GM18505 (cell line): Measurements from ENCODE around the gene CGNL1.

Source experiments
- ATAC-seq: cut with Tn5 transposase; IDR thresholded peaks from one replicate; pipeline ENCODE4 v1.9.1; 2021; ENCODE audit not compliant: unreplicated experiment
- POLR2A ChIP-seq: IDR thresholded peaks from 4 replicates; pipeline ENCODE4 v1.6.1; 2011; ENCODE audit warnings: borderline replicate concordance; ENCODE audit not compliant: insufficient read depth, insufficient read length; ENCODE audit errors: extremely low read depth

CGNL1 gene

DNA sequence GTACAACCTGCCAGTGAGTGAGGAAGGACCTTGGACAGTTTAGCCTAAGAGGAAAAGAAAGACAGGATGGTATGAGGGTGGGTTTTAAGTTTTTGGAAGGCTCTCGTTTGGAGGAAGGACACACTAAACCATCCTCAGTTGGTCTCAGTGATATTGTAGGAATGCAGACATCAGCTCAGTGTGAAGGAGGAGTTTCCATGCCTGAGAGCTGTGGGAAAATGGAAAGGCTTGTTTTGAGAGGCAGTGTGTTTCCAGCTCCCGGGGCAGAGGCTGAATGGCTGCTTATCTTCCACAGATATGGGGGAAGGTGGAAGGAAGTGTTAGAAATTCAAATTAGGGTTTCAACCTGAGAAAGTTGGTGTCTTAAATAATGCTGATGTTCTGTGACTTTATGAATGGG lies 125.8 kb downstream of the CGNL1 start:
- TF ChIP-seq POLR2A, result no peak
- no peak for ATAC-seq

DNA sequence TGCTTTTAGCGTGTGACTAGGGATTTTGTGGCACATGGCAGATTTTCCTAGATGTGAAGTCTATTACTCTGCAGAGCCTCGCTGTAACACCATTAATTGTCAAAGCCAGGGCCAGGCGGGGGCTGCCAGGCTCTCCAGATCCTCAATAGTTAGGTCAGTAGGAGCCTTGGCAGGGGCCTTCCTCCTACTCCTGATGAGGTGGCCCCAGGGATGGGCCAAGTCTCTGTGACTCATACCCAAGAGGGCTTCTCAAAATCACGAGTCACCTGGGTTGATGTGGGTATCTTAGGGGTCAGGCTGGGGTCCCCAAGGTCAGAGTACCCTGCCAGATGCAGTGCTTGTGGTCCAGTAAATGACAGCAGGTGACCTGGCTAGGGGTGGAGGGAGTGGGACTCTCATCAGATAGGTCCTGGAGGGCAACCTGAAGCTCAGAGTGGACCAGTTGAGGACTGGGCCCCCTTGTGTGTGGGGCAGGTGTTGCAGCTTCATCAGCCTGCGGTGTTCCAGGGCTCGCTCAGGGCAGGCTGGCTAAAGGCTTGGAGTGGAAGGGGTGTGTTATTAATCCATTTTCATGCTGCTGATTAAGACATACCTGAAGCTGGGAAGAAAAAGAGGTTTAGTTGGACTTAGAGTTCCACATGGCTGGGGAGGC lies 126.9 kb downstream of the CGNL1 start:
- no peak for ATAC-seq
- no peak for TF ChIP-seq POLR2A

DNA sequence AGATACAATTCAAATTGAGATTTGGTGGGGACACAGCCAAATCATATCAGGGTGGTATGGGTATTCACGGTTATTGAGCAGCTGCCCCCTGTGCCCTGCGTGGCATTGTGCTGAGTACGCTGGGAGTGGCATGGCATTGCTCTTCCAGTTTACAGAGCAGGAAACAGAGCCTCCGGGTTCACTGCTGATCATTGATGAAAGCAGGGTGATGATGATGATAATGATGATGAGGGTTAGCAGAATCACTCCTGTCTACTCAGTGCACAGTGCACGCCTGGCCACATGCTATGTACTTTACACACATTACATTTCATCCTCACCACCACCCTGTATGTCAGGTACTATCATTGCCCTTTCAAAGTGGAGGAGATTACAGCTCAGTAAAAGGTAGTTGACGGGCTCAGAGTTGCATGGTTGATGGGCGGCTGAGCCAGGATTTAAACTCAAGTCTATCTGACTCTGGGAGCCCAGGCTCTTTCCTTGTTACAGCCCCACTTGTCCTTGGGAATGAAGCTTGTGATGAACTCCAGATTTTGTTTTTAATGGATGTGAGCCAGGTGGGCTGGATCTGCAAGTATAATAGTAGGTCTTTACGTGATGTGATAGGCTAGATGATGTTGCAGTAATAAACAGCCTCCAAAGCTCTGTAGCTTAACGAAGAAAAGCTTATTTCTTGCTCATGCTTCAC lies 127.8 kb downstream of the CGNL1 start:
- no peak for TF ChIP-seq POLR2A
- ATAC-seq, result no peak

DNA sequence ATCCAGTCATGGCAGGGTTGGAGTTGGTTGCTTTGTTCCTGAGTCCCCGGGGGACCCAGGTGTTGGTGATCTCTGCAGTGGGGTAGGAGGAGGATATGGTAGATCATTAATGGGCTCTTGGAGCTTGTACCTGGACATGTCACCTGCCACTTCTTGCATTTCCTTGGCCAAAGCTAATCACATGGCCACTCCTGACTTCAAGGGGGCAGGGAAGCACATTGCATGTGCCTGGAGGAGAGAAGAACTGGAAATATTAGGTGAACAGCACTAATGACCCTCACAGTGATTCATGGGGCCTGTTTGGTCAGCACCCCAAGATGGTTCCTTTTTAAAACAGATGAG lies 128.3 kb downstream of the CGNL1 start:
- ATAC-seq, result no peak
- no peak for TF ChIP-seq POLR2A

DNA sequence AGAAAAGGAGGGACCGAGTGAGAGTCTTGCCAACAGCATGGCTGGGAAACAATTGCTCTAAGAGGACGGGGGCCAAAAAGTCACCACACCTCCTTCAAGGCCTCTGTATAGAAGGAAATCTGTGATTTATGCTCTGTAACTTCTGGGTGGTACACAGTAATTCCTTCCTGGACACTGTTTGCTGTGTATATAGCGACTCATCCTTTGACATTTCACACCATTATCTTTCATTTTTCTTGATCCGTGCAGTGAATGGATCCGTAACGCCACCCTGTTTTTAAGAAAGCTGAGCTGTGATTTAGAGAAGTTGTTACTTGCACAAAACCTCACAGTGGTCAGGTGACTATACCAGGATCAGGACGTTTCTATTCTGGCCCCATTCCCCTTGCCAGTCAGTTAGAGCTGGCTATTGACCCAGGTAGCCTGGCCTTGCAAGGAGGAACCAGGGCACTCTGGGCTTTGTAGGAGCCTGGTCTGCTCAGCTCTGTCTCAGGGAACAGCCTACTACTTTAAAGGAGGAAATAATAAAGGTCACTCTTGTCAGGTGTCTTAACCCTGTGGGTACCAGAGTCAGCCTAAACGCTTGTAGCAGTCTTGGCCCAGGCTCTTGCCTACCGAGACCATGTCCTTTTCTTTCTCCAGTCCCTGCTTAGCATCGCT lies 128.9 kb downstream of the CGNL1 start:
- no peak for ATAC-seq
- TF ChIP-seq POLR2A, result no peak

DNA sequence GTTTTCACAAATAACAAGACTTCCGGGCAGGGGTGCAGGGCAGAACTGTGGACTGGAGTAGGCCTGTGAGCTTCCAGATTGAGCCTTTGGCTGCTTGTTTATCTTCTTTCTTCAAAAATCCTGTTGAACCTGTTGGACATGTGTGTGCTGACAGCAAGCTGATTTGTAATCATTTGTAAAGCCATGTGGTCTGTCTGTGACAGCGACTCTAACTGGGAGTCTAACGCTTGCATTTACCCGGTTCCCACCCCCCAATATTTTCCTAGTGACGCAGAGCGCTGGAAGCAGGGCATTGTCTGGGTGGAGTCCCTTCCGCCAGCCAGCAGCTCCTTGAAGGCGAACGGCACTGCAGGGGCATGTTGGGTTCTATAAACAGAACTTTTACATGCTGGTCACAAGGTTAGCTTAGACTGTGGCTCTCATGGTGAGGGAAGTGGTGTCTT lies 129.7 kb downstream of the CGNL1 start:
- TF ChIP-seq POLR2A, result no peak
- ATAC-seq, result no peak

DNA sequence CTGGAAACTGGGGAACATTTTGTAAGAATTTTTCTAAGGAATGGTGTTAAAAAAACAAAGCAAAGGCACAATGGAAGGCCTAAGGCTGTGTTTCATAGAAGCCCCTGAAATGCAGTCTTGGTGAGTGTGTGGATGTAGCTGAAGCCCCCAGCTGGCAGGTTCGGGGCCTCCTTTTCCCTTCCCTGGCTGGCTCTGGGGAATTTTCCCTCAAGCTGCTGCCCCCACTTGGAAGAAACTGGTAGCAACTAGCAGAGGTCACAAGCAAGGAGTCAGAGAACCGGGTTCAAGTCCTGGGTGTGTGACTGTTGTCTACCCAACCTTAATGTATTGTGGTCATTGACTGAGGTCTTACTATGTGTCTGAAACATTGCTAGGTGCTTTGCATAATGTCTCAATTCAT lies 130.1 kb downstream of the CGNL1 start:
- TF ChIP-seq POLR2A, result no peak
- ATAC-seq, result no peak

DNA sequence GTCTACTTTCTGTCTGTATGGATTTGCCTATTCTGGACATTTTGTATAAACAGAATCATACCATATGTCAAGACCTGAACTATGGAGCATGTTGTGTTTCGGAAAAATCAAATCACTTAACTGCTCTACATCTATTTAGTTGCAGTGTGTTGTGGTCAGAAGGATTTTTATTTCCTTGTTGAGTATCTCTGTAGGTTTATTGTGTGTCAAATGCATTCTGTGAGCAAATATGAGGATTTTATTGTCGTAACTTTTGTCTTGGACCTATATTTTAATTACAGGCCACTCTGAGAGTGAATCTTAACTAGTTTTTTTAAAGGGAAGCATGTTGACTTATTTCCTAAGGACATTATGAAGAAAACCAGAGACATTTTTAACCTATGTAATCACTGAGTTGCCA lies 130.8 kb downstream of the CGNL1 start:
- TF ChIP-seq POLR2A, result no peak

DNA sequence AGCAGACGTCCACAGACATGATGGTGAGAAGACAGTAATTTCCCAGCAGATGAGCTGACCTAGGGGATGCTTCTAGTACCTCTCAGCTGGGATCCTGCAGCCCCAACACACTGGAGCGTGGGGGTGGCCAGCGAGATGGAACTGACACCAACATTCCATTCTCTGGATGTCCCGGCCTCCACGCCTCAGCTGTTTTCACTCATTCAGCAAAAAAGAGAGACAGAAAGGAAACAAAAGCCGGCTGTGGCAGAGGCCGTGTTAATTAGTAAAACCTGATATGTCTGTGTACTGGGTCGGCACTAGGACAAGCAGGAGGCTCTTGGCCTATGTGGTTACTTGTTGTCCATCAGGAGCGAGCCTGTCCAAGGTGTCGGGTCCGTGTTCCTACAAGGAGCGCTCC lies 132.8 kb downstream of the CGNL1 start:
- no peak for TF ChIP-seq POLR2A
- ATAC-seq, result no peak

More for the DNA sequence above, 130.8 kb downstream of the CGNL1 start:
- ATAC-seq, result no peak

DNA sequence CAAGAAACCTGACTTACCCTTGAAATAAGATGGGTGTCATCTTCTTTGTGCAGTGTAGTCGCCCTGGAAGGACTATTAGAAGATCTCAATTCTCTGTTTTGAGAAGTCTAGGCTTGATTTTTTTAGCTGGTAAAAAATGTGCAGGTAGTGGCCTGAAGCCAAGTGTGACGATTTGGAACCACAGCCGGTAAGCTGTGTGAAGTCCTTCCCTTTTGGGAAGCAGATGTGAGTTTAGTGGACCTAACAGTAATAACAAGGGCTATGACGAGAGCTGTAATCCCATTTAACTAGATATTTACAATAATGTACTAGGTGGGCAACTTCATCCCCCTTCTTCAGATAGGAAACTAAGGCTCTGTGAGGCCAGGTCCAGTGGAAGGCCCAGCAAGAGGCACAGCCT lies 133.7 kb downstream of the CGNL1 start:
- no peak for ATAC-seq
- TF ChIP-seq POLR2A, result no peak

DNA sequence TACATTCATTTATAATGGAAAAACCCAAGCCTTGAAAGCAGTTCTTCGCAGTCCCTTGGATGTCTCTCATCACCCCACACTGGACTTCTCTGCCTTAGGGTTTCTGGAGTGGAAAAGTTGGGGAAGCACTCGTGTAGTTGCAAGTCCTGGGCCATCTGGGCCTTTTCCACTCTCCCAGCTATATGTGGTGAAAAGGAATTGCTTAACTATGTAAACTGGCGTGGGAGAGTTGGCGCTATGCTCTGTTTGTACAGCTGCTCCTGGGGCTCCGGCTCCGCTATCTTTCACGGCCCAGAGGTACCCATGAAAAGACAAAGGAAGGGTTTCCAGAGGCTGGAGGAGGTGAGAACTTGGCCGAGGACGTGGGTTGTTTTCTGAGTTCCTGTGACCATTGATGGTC lies 134.3 kb downstream of the CGNL1 start:
- no peak for TF ChIP-seq POLR2A
- ATAC-seq, result no peak

DNA sequence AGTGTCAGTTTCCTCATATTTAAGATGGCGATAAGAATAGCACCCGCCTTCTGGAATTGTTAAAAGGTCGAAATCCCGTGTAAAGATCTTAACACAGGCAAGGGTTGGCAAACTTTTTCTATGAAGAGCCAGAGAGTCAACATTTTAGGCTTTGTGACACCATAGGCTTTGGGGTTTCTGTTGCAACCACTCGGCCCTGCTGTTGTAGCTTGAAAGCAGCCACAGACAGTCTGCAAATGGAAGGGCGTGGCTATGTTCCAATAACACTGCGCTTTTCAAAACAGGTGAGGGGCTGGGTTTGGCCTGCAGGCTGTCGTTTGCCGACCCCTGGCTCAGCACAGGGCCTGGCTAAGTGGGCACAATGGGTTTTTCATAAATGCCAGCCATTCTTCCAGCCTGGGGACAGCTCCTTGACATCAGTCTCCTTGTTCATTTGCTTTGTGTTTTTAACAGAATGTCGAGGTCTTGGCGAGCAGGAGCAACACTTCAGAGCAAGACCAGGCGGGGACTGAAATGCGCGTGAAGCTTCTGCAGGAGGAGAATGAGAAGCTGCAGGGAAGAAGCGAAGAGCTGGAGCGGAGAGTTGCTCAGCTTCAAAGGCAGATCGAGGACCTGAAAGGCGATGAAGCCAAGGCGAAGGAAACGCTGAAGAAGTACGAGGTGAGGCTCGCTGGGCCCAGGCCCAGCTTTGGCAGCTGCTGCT lies 140.2 kb downstream of the CGNL1 start:
- ATAC-seq, result no peak
- no peak for TF ChIP-seq POLR2A

DNA sequence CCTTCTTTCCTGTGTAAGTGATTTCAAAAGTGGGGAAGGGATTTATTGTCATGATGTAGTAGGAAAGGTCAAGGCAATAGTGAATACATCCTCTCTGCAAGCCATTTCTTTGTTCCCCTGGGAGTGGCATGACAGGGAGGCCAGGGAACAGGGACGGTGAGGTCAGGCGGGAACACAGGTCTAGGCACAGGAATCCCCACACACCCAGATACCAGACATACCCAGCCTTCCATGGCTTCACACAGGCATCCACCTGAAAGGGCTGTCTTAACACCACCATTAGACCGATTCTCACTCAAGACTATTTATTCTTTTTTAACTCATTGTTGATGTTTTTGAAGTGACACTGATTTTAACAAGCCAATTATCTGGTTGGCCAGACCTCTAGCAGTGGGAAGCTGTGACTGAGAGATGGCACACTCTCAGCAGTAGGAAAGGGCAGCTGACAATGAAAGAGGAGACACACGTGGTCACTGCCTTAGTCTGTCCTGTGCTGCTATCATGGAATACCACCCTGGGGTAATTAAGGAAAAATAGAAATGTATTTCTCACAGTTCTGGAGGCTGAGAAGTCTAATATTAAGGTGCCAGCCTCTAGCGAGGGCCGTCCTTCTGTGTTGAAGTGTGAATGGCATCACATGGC lies 140.8 kb downstream of the CGNL1 start:
- no peak for ATAC-seq
- TF ChIP-seq POLR2A, result no peak
